ENCODE measurements around the gene CCDC186.
"Not testable (repeated sequence)": the region's sequence is repeated elsewhere in the genome, so short reads cannot be mapped to it uniquely, and the experiment has no call there.

CCDC186 gene

DNA sequence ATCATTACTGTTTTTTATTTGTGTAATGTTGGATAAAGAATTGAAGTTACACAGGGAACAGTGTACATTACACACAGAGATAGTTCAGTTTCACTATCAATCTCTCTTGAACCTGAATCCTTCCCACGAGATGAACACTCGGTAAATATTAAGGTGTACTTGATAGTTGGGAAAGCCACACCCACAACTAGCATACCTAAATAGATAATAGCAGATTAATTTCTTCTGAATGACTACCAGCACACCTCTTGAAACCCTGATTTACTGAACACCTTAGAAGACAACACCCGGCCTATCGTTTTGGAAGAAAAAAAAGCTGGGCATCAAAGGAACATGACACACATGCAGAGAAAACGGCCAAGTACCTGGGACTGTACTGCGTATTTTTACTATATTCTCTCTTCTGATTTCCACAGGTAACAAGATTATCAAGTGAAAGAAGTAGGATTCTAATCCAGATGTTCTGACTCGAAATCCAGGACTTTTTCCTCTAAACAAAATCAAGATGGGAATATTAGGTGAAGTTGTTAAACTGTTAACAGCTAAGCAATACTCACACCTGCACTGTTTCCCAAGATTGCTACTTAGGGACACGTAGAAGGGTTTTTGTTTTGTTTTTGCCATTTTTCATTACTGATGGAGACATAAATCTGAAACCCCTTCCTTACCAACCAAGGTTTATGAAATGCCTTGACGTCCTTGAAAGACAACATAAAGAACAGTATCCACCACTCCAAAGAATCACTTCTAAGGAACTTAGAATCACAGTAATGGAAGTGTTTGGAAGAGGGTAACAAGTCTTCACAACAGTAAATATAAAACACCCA is 1.0 kb downstream of the CCDC186 start:
- no peak for DNase-seq

- DNase-seq: no peak
These were observed 1.8 kb downstream of the CCDC186 start for GRCh38 chr10:114172216-114172615.

DNA sequence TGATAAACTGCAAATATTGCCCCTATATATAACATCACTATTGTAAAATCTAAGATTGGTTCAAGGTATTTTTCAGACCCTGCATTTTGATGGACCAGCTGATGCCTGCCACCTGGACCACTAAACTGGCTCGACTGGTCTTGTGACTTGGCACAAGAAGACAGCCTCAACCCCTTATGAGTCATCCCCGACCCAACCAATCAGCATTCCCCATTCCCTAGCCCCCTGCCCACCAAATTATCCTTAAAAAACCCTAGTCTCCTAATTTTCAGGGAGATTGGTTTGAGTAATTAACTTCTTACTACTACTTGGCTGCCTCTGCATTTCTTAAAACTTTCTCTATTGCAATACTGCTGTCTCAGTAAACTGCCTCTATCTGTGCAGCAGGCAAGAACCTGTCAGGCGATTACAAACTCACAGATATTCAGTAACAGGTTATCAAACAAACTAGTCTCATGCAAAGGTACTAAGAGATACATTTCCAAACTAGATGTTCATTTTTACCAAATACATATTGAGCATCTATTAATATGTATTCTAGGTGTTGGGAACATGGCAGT is 5.5 kb downstream of the CCDC186 start:
- no peak for DNase-seq

DNA sequence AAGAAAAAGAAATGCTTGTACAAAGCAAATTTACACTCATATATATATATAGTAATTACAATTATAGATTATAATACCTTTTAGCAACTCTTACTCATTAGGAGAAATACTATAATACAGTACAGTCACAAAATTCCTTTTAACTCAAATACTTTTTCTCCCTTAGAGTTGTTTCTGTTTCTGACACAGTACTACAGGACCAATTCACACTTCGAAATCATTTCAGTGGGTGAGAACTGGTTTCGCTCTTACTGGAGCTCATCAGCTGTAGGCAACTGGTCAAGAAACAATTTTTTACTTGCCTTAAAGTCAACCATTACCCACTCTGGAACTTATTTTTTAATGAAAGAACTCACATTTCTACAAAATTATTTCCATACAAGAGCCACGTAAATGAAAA is 6.0 kb downstream of the CCDC186 start:
- no peak for DNase-seq

- DNase-seq: no peak
These were observed 7.5 kb downstream of the CCDC186 start for GRCh38 chr10:114166494-114166893.

GRCh38 chr10:114166043-114166442 is 8.0 kb downstream of the CCDC186 start:
- DNase-seq: no peak

GRCh38 chr10:114163062-114163461 is 10.9 kb downstream of the CCDC186 start:
- DNase-seq: no peak

- DNase-seq: no peak
These were observed 16.1 kb downstream of the CCDC186 start for GRCh38 chr10:114157912-114158311.

DNA sequence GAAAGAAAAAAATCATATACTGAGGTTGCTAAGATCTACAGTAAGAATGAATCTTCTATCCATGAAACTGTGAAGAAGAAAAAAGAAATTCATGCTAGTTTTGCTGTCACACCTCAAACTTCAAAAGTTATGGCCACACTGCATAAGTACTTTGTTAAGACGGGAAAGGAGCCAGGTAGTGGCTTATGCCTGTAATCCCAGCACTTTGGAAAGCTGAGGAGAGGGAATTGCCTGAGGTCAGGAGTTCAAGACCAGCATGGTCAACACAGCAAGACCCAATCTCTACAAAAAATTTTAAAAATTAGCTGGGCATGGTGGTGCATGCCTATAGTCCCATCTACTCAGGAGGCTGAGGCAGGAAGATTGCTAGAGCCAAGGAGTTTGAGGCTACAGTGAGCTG is 22.1 kb downstream of the CCDC186 start:
- DNase-seq: no peak

- DNase-seq: no peak
These were observed 22.5 kb downstream of the CCDC186 start for GRCh38 chr10:114151486-114151885.

GRCh38 chr10:114149476-114149875 is 24.5 kb downstream of the CCDC186 start:
- DNase-seq: not testable (repeated sequence)

DNA sequence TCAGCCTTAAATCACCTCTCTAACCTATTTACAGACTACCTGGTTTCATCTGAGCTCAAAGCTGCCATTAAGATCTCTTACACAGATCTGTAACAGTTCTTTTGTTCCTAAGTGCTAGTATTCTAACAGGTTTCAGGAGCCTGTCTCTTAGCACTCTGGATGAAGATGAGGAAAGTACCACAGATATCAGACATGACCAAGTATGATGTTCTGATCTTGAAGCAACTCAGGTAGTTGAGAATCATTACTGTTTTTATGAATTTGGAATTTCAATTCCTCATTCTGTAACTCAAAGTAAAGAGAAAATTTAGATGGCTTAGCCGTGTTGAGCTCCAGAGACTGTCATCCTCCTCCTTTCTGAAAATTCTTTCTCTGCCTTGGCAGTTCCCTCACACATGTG is 30.8 kb downstream of the CCDC186 start:
- DNase-seq: no peak

GRCh38 chr10:114142018-114142417 is 32.0 kb downstream of the CCDC186 start:
- no peak for DNase-seq

GRCh38 chr10:114140827-114141226 is 33.2 kb downstream of the CCDC186 start:
- DNase-seq: not testable (repeated sequence)

GRCh38 chr10:114140036-114140435 is 34.0 kb downstream of the CCDC186 start:
- DNase-seq: no peak

- no peak for DNase-seq
These were observed 35.4 kb downstream of the CCDC186 start for GRCh38 chr10:114138581-114138980.

GRCh38 chr10:114135476-114135875 is 38.5 kb downstream of the CCDC186 start:
- no peak for DNase-seq

- DNase-seq: no peak
These were observed 42.9 kb downstream of the CCDC186 start for GRCh38 chr10:114131094-114131493.

DNA sequence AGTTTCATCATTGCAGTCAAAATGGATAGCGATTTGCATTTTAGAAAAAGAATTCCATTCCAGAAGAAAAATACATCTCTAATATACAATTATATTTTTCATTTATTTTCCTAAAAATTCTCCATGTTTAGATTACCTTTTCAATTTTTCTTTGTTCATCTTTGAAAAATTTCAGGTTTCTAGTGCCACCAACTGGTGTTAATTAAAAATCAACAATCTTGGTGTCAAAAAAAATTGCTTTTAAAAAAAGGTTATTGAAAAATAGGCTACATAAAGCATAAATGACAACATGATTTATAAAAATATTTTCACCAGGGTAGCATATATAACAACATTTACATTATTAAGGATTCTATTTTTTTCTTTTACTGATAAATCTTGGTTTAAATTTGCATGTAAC is 53.0 kb downstream of the CCDC186 start:
- DNase-seq: no peak

DNA sequence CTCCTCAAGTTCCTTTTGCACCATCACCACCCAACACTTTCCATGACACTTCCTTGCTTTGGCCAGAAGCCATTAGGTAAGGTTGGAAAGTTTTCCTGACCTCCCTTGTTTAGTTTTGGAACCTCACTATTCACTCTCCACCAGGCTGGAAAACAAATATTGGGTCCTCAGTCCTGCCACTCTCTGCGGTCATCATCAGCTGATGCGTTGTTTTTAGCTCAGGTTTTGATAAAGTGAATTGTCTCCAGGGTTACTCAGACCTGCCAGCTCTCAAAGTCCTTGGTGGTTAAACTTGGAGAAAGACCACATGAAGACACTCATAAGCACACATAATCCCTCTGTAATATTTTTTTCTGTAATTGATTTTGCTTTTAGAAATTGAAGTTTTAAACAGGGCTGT is 55.5 kb downstream of the CCDC186 start:
- DNase-seq: no peak

DNA sequence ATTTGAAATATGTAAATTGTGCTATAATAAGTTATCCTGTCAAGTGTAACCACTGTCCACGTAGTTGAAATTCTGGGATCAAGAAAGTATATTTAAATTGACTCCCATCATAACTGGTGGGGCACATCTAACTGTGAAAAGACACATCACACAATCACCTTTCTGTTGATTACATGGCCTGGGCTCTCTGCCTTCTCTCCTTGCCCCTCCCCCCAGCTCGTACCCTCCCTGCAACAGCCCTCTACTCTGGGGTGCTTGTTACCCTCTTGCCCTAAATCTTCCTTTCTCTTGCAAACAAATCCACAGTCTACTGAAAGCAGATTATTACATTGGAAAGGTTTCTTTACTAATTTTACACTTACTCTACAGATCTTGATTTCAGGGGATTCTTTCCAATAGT is 56.3 kb downstream of the CCDC186 start:
- no peak for DNase-seq

- DNase-seq: no peak
These were observed 58.1 kb downstream of the CCDC186 start for GRCh38 chr10:114115661-114116445.

- DNase-seq: no peak
These were observed 63.6 kb downstream of the CCDC186 start for GRCh38 chr10:114110174-114110972.

All from activated CD4-positive, alpha-beta T cell treated with anti-CD3 and anti-CD28 coated beads, Interleukin-2, amount 50 U/mL, for 4 hours (primary cell).